MM.1S (cell line): Measurements from ENCODE around the gene ANKRD30B.

ENCODE experiments used
- CTCF ChIP-seq: fragments of 300-600 bp; sonication (generic); IDR thresholded peaks from 2 replicates; pipeline ENCODE4 v1.5.1; 2016; ENCODE audit warnings: antibody characterized with exemption, low read length, mixed read lengths
- EZH2 ChIP-seq: fragments of 300-600 bp; sonication (generic); optimal IDR thresholded peaks from 2 replicates; pipeline ENCODE3; 2017; ENCODE audit warnings: low read depth, mild to moderate bottlenecking, antibody characterized with exemption, low read length, mixed read lengths

DNA sequence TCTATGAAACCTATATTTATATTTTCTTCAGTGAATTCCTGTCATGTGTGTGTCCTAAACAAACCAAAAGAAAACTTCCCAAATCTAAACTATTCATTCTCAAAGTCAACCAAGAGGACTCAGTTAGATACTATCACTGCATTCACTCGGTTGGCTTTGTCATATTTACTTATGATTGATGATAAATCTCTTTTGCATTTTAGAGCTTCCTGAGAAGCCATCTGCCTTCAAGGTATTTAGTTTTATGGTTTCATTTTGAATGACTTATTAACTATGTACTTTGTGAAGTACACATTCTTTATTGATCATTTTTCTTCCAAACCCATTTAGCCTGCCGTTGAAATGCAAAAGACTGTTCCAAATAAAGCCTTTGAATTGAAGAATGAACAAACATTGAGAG lies 36.2 kb downstream of the ANKRD30B start:
- TF ChIP-seq CTCF (no peak), EZH2 (no peak)
